Neural cell (in vitro differentiated cells): ENCODE results near the gene FERMT3. TPM values are rescaled to one million over a fixed set of nuclear protein-coding genes. Genes with fewer than 3 reads are reported as not detected.

ENCODE experiments used
- H2AFZ ChIP-seq: fragments of 200-600, 300-800 bp; sonication (generic), shearing (Covaris generic); 2 replicates; pipeline ENCODE4 v1.6.0; 2014; ENCODE audit warnings: low read depth, mild to moderate bottlenecking, antibody characterized with exemption, low read length, moderate library complexity
- H3F3A ChIP-seq: fragments of 200-600 bp; shearing (Covaris generic); 2 replicates; pipeline ENCODE4 v1.6.1; 2016; ENCODE audit warnings: mild to moderate bottlenecking, moderate library complexity, mixed read lengths, antibody characterized with exemption, low read length; ENCODE audit not compliant: insufficient read depth, poor library complexity, severe bottlenecking
- H3K27ac ChIP-seq: fragments of 200-600, 300-800 bp; sonication (generic), shearing (Covaris generic); 2 replicates; pipeline ENCODE4 v1.5.1; 2014; ENCODE audit warnings: mild to moderate bottlenecking, low read length, moderate library complexity
- H3K27me3 ChIP-seq: fragments of 300-800, 200-600 bp; sonication (generic), shearing (Covaris generic); 2 replicates; pipeline ENCODE4 v1.6.0; 2014; ENCODE audit warnings: mild to moderate bottlenecking, low read depth, low read length, moderate library complexity; ENCODE audit not compliant: insufficient read depth
- H3K36me3 ChIP-seq: fragments of 300-800, 200-600 bp; sonication (generic), shearing (Covaris generic); 2 replicates; pipeline ENCODE4 v1.5.1; 2014; ENCODE audit warnings: mild to moderate bottlenecking, antibody characterized with exemption, low read length, moderate library complexity; ENCODE audit not compliant: insufficient read depth
- H3K4me2 ChIP-seq: fragments of 300-800, 200-600 bp; sonication (generic), shearing (Covaris generic); 2 replicates; pipeline ENCODE4 v1.6.0; 2014; ENCODE audit warnings: mild to moderate bottlenecking, low read length
- H3K4me3 ChIP-seq: fragments of 300-800, 200-600 bp; sonication (generic), shearing (Covaris generic); 2 replicates; pipeline ENCODE4 v1.5.1; 2014; ENCODE audit warnings: mild to moderate bottlenecking, low read length, moderate library complexity
- H3K79me2 ChIP-seq: fragments of 200-600 bp; shearing (Covaris generic); replicated peaks from 2 replicates; pipeline ENCODE4 v1.6.0; 2014; ENCODE audit warnings: mild to moderate bottlenecking, low read length, moderate library complexity; ENCODE audit not compliant: insufficient read depth
- H3K9ac ChIP-seq: fragments of 300-800, 200-600 bp; sonication (generic), shearing (Covaris generic); 2 replicates; pipeline ENCODE4 v1.6.1; 2016; ENCODE audit warnings: mild to moderate bottlenecking, low read length, mixed read lengths
- H3K9me2 ChIP-seq: fragments of 200-600 bp; shearing (Covaris generic); 2 replicates; pipeline ENCODE4 v1.6.1; 2016; ENCODE audit warnings: mild to moderate bottlenecking, low read length, mixed read lengths; ENCODE audit not compliant: insufficient read depth
- H3K9me3 ChIP-seq: fragments of 200-600, 300-800 bp; sonication (generic), shearing (Covaris generic); 2 replicates; pipeline ENCODE4 v1.6.1; 2016; ENCODE audit warnings: mild to moderate bottlenecking, mixed run types, low read length, moderate library complexity, mixed read lengths
- H4K20me1 ChIP-seq: fragments of 200-600 bp; shearing (Covaris generic); 2 replicates; pipeline ENCODE4 v1.6.1; 2016; ENCODE audit warnings: mild to moderate bottlenecking, mixed run types; ENCODE audit not compliant: insufficient read depth
- CTCF ChIP-seq: fragments of 450-650 bp; IDR thresholded peaks from 2 replicates; pipeline ENCODE4 v1.5.1; 2014; ENCODE audit warnings: antibody characterized with exemption, mild to moderate bottlenecking, moderate library complexity; ENCODE audit not compliant: poor library complexity, severe bottlenecking
- EP300 ChIP-seq: fragments of 450-650 bp; conservative IDR thresholded peaks from 2 replicates; pipeline ENCODE4 v1.6.1; 2014; ENCODE audit warnings: antibody characterized with exemption, mild to moderate bottlenecking, moderate library complexity; ENCODE audit not compliant: poor library complexity, severe bottlenecking
- EZH2 ChIP-seq: fragments of 200-600, 300-800 bp; shearing (Covaris generic), sonication (generic); IDR thresholded peaks from 2 replicates; pipeline ENCODE4 v1.6.1; 2014; ENCODE audit warnings: antibody characterized with exemption, low read length, borderline replicate concordance, mild to moderate bottlenecking; ENCODE audit not compliant: insufficient read depth, poor library complexity, severe bottlenecking
- MXI1 ChIP-seq: fragments of 450-650 bp; conservative IDR thresholded peaks from 2 replicates; pipeline ENCODE4 v1.6.1; 2014; ENCODE audit warnings: antibody characterized with exemption, mild to moderate bottlenecking; ENCODE audit not compliant: poor library complexity, severe bottlenecking
- POLR2AphosphoS5 ChIP-seq: IDR thresholded peaks from 2 replicates; pipeline ENCODE4 v1.6.1; 2012
- RAD21 ChIP-seq: fragments of 450-650 bp; conservative IDR thresholded peaks from 2 replicates; pipeline ENCODE4 v1.6.1; 2014; ENCODE audit warnings: antibody characterized with exemption, mild to moderate bottlenecking, moderate library complexity
- REST ChIP-seq: IDR thresholded peaks from 2 replicates; pipeline ENCODE4 v1.6.1; 2012; ENCODE audit warnings: borderline replicate concordance
- SMC3 ChIP-seq: fragments of 450-650 bp; conservative IDR thresholded peaks from 2 replicates; pipeline ENCODE4 v1.6.1; 2014; ENCODE audit warnings: antibody characterized with exemption, mild to moderate bottlenecking, moderate library complexity; ENCODE audit not compliant: poor library complexity
- TAF1 ChIP-seq: IDR thresholded peaks from 2 replicates; pipeline ENCODE4 v1.6.1; 2012; ENCODE audit warnings: low read depth
- polyA plus RNA-seq: library from polyadenylated mRNA; depleted of rRNA; stranded (reverse); fragments of >200 nt; gene quantifications from 2 replicates; pipeline ENCODE4 v1.2.3, GENCODE V29; 2014

FERMT3 gene
- polyA plus RNA-seq, 1 donor from 2014 or later: 0.89 TPM

GRCh38 chr11:64255135-64256128 is 48.9 kb downstream of the FERMT3 start:
- Histone ChIP-seq H3K27me3 (peaks cover 8% of the 10 kb centered on the region), H3K4me3 (no peak overlapping the region), H2AFZ (no peak overlapping the region), H3K9ac (no peak overlapping the region), H3K27ac (no peak overlapping the region), H4K20me1 (no peaks in the 10 kb centered on the region), H3K36me3 (no peaks in the 10 kb centered on the region), H3K9me2 (no peaks in the 10 kb centered on the region), H3F3A (no peaks in the 10 kb centered on the region), H3K9me3 (no peaks in the 10 kb centered on the region), H3K4me2 (no peak overlapping the region), H3K79me2 (no peaks in the 10 kb centered on the region)
- TF ChIP-seq MXI1: no peak
- TF ChIP-seq POLR2AphosphoS5: no peak
- TF ChIP-seq TAF1: no peak
- TF ChIP-seq REST: no peak
- no peak for TF ChIP-seq EP300
- TF ChIP-seq EZH2: no peak
- no peak for TF ChIP-seq SMC3
- TF ChIP-seq CTCF: no peak
- no peak for TF ChIP-seq RAD21

- Histone ChIP-seq H3F3A (no peaks in the 10 kb centered on the region), H3K36me3 (no peaks in the 10 kb centered on the region), H3K79me2 (no peaks in the 10 kb centered on the region), H3K9me2 (no peaks in the 10 kb centered on the region), H3K9me3 (no peaks in the 10 kb centered on the region), H2AFZ (no peak overlapping the region), H3K4me3 (no peak overlapping the region), H3K27ac (no peak overlapping the region), H3K27me3 (peaks cover 6% of the 10 kb centered on the region), H3K4me2 (no peak overlapping the region), H3K9ac (no peak overlapping the region), H4K20me1 (no peaks in the 10 kb centered on the region)
- TF ChIP-seq EZH2 (no peak), CTCF (no peak), SMC3 (no peak), REST (no peak), RAD21 (no peak), MXI1 (no peak), TAF1 (no peak), POLR2AphosphoS5 (no peak), EP300 (no peak)
Observed at GRCh38 chr11:64256300-64256699, 49.8 kb downstream of the FERMT3 start.
